ENCODE data around the gene PALB2.

GRCh38 chr16:23629516-23629915 lies 11.6 kb downstream of the PALB2 start:
- TF ChIP-seq POLR2A (IDR thresholded peaks at IDR 0.05): no peak
- TF ChIP-seq CTCF (IDR thresholded peaks at IDR 0.05): no peak
